Heart right ventricle (tissue), 16 donors: ENCODE measurements around the gene ABCB9. TPM values are rescaled to one million over a fixed set of nuclear protein-coding genes. Genes with fewer than 3 reads are reported as not detected.

Experiments
- ATAC-seq, 8 donors: fragments of 200-7000 bp; cut with Tn5 transposase; one replicate each; pipeline ENCODE4 v1.9.1; 2020; ENCODE audit warnings: mild to moderate bottlenecking in 8 of 8, moderate library complexity in 8 of 8, moderate number of reproducible peaks in 1 of 8
- DNase-seq, 2 donors: peaks; one replicate each; pipeline ENCODE4 v3.0.0-alpha.2; 2020
- H3K27ac ChIP-seq, 10 donors: fragments of 200-600 bp; sonication (generic) in 2 of 10; one replicate each; pipeline versions ENCODE4 v1.5.0 to v1.8.0; 2020 to 2022; ENCODE audit warnings: mild to moderate bottlenecking in 3 of 10
- H3K27me3 ChIP-seq, 7 donors: fragments of 200-600 bp; one replicate each; pipeline ENCODE4 v1.8.0; 2021 to 2022; ENCODE audit warnings: mild to moderate bottlenecking in 2 of 7
- H3K36me3 ChIP-seq, 9 donors: fragments of 200-600 bp; sonication (generic) in 1 of 9; one replicate each; pipeline versions ENCODE4 v1.5.0 to v1.8.0; 2020 to 2022; ENCODE audit warnings: mild to moderate bottlenecking in 2 of 9
- H3K4me1 ChIP-seq, 9 donors: fragments of 200-600 bp; sonication (generic) in 1 of 9; one replicate each; pipeline versions ENCODE4 v1.5.0 to v1.8.0; 2020 to 2022; ENCODE audit warnings: mild to moderate bottlenecking in 4 of 9
- H3K4me3 ChIP-seq, 10 donors: fragments of 200-600 bp; sonication (generic) in 2 of 10; one replicate each; pipeline versions ENCODE4 v1.5.0 to v1.8.0; 2020 to 2022; ENCODE audit warnings: mild to moderate bottlenecking in 7 of 10, moderate library complexity in 2 of 10
- H3K9me3 ChIP-seq, 11 donors: fragments of 200-600 bp in 10 of 11; sonication (generic) in 2 of 11; one replicate each; pipeline versions ENCODE4 v1.5.0 to v1.8.0; 2013 to 2022; ENCODE audit warnings: mild to moderate bottlenecking in 2 of 11, control low read depth in 1 of 11, moderate library complexity in 1 of 11
- CTCF ChIP-seq, 9 donors: fragments of 200-600 bp; sonication (generic) in 2 of 9; IDR thresholded peaks; one replicate each; pipeline versions ENCODE4 v1.5.0 to v1.8.0; 2021 to 2022; ENCODE audit warnings: antibody characterized with exemption in 9 of 9, mild to moderate bottlenecking in 5 of 9, moderate library complexity in 1 of 9
- WGBS, 2 donors: extraction: QIAGEN DNeasy Blood & Tissue Kit; methylation state at CpG; one replicate each; pipeline ENCODE4 v1.1.7; 2013; ENCODE audit warnings: inconsistent platforms in 1 of 2; 5-methylcytosine and 5-hydroxymethylcytosine counted together
- intact Hi-C, 10 donors: fragments of 100-400 bp; cut with DNase I; formaldehyde crosslinking; loops; one replicate each; pipeline versions ENCODE4 v1.11.1 to v1.14.2; 2022
- microRNA-seq, 2 donors: library from miRNA; unstranded; fragments of <30 nt; microRNA quantifications; one replicate each; pipeline ENCODE4 v1.2.0, GENCODE V29; 2021
- polyA plus RNA-seq, 2 donors: library from polyadenylated mRNA; stranded (reverse); fragments of 200-250 nt; gene quantifications; one replicate each; pipeline ENCODE4 v1.2.3, GENCODE V29; 2013
- total RNA-seq, 10 donors: library from RNA; stranded (reverse); fragmentation: NEBNext Ultra II Directional in 3 of 10; extraction: Animal tissue kit (Norgen Biotek cat#: 25700) in 3 of 10; gene quantifications; one replicate each; pipeline versions ENCODE4 v1.2.1 to v1.2.4, GENCODE V29; 2021 to 2023
- donor health status: Arrhythmogenic right ventricular cardiomyopathy.
- donor health status: ischemic (EF 13 %, LVEDD 7.1; RV severe dilation, severe dysfunction).
- donor health status: healthy with polysubstance abuse.
- donor health status: DM: no; HTN: yes; CAD: no.
- donor health status: DM: no; HTN: no; CAD: no.
- donor health status: ischemic (EF 25% LVEDD 6.9; RV normal size, moderate dysfunction).
- donor health status: ischemic (EF 25% LVEDD 5.7; RV mildly dilated, moderate dysfunction).
- donor health status: healthy.
- donor health status: DM: yes; HTN: yes; CAD: no.
- donor health status: Ischemic cardiomyopathy.
- donor health status: ischemic (EF 35%, LVEDD 5.7; RV mildly dilated, moderate dysfunction).
- donor health status: nonischemic (EF 11% LVEDD 7.7; RV severe dilation, severe dysfunction).
- donor health status: DM: yes; HTN: yes; CAD: no.
- donor health status: PGD.
- donor health status: ischemic (EF 29% LVEDD 5.4; RV normal size, mild dysfunction).
- donor health status: nonischemic (EF 23%, LVEDD 6.1; RV moderate dilation, normal function).

Gene ABCB9
- total and polyA plus RNA-seq, 12 donors: 1.9 to 6.0 (median 4.5) TPM

- H3K27me3 ChIP-seq: no peaks in the 10 kb centered on the region
- no peak overlapping the region for H3K4me3 ChIP-seq
- TF ChIP-seq CTCF (IDR thresholded peaks at IDR 0.05): peak in 7 of 9 donors; percentile 18 to 48 (median 35)
- H3K9me3 ChIP-seq: no peaks in the 10 kb centered on the region
- intact Hi-C loops: no loop called here
- peaks cover 0 to 13% (median 0%) of the 10 kb centered on the region in 9 donors for H3K36me3 ChIP-seq
- WGBS, 2 donors: 42 to 45% methylated on average over 8 of the region's 8 CpGs
- DNase-seq (no peak), ATAC-seq (peak; percentile 36 to 77 (median 60))
- H3K27ac ChIP-seq: peak overlapping the region in 5 of 10 donors; percentile 3 to 50 (median 30)
- peaks cover 8 to 96% (median 93%) of the 10 kb centered on the region in 9 donors for H3K4me1 ChIP-seq
Observed at GRCh38 chr12:122880668-122881067, 85.6 kb downstream of the ABCB9 start.

- Histone ChIP-seq H3K36me3 (peaks cover 0 to 13% (median 0%) of the 10 kb centered on the region in 9 donors), H3K27ac (peak overlapping the region in 4 of 10 donors; percentile 3 to 50 (median 25)), H3K4me1 (peaks cover 8 to 100% (median 98%) of the 10 kb centered on the region in 9 donors), H3K4me3 (no peak overlapping the region), H3K9me3 (no peaks in the 10 kb centered on the region), H3K27me3 (no peaks in the 10 kb centered on the region)
- peak in 2 of 8 donors; percentile 10 to 24 for ATAC-seq
- 36 to 43% methylated on average over 10 of the region's 10 CpGs for WGBS, 2 donors
- DNase-seq: no peak
- intact Hi-C loops: no loop called here
- TF ChIP-seq CTCF (IDR thresholded peaks at IDR 0.05): no peak
Observed at GRCh38 chr12:122880155-122880667, 86.1 kb downstream of the ABCB9 start.

Small RNA genes within 50 kb of the gene (microRNA-seq; reads per million reads assigned to microRNA genes)
- gene MIR4304: 0 reads per million in 2 donors

Other genes starting within 250 kb of the ABCB9 start
- gene HCAR3, start 249.7 kb downstream of the ABCB9 start, total RNA-seq: 1 to 10 TPM in 1 of 10 donors, under 1 TPM in 3, not detected in 6; 0.17 to 1.3 (median 0.53) TPM
- under 1 TPM in 1 of 2 donors, not detected in 1; 0.19 TPM for gene HCAR3, start 249.7 kb downstream of the ABCB9 start, polyA plus RNA-seq
- gene HCAR1, start 235.6 kb downstream of the ABCB9 start, total RNA-seq: under 1 TPM in 7 of 10 donors, not detected in 3; 0.05 to 0.28 (median 0.09) TPM
- under 1 TPM; 0.04 to 0.07 TPM for gene HCAR1, start 235.6 kb downstream of the ABCB9 start, polyA plus RNA-seq
- gene DENR, start 213.6 kb downstream of the ABCB9 start, total RNA-seq: 10 to 100 TPM; 23.1 to 31.0 (median 25.9) TPM
- 10 to 100 TPM; 16.5 to 19.2 TPM for gene DENR, start 213.6 kb downstream of the ABCB9 start, polyA plus RNA-seq
- 1 to 10 TPM in 5 of 10 donors, under 1 TPM in 5; 0.47 to 2.2 (median 0.90) TPM for gene CCDC62, start 191.9 kb downstream of the ABCB9 start, total RNA-seq
- under 1 TPM; 0.12 to 0.37 TPM for gene CCDC62, start 191.9 kb downstream of the ABCB9 start, polyA plus RNA-seq
- 10 to 100 TPM; 13.7 to 26.4 (median 17.5) TPM for gene HIP1R, start 131.0 kb downstream of the ABCB9 start, total RNA-seq
- 10 to 100 TPM; 25.9 to 37.7 TPM for gene HIP1R, start 131.0 kb downstream of the ABCB9 start, polyA plus RNA-seq
- gene VPS37B, start 70.3 kb downstream of the ABCB9 start, total RNA-seq: 10 to 100 TPM; 17.6 to 33.2 (median 19.8) TPM
- 10 to 100 TPM; 16.4 to 26.7 TPM for gene VPS37B, start 70.3 kb downstream of the ABCB9 start, polyA plus RNA-seq
- gene OGFOD2, start 8.8 kb upstream of the ABCB9 start, total RNA-seq: 10 to 100 TPM; 10.6 to 17.1 (median 12.0) TPM
- 10 to 100 TPM; 12.0 to 15.9 TPM for gene OGFOD2, start 8.8 kb upstream of the ABCB9 start, polyA plus RNA-seq
- 100 to 1,000 TPM; 125 to 161 (median 137) TPM for gene ARL6IP4, start 14.2 kb upstream of the ABCB9 start, total RNA-seq
- 100 to 1,000 TPM; 226 to 319 TPM for gene ARL6IP4, start 14.2 kb upstream of the ABCB9 start, polyA plus RNA-seq
- gene PITPNM2, start 184.6 kb upstream of the ABCB9 start, total RNA-seq: 10 to 100 TPM; 13.3 to 32.7 (median 18.7) TPM
- gene PITPNM2, start 184.6 kb upstream of the ABCB9 start, polyA plus RNA-seq: 10 to 100 TPM in 1 of 2 donors, 1 to 10 TPM in 1; 5.6 to 16.5 TPM